ENCODE measurements around the gene TENM4.

TENM4 gene

DNA sequence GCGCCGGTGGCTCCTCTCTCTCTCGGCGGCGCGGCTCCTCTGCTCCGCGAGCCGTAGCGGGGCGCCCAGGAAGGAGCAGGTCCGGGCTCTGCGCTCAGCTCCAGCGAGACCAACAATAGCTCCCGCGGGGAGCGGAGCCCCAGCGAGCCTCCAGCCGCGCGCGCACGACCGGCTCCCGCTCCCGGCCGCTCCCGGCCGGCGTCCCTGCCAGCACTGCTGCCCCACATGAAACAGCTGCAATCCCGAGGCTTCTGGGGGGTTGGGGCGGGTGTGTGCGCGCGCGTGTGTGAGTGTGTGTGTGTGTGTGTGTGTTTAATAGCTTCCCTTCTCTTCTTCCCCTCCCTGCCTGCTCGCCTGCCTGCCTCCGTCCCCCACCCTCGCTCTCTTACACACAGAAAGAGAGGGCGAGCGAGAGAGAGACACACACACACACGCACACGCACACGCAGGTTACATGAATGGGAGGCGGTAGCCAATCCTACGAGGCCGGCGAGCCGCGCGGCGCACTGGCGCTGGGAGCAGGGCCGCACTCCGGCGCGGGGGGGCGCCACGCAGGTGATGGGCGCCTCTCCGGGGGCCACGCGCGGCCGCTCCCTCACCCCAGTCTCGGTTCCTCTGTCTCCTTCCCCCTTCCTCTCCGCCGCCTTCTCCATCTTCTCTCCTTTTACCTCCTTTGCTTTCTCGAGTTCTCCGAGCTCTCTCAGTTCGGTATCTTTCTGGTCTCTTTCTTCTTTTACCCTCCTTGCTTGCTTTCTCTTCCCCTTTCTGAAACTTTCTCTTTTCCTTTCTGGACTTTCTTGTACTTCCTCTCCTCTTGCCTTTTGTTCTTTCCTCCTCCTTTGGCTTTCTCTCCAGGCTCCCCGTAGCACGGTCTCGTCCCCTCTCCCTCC lies at the start of gene TENM4:
Gene TENM4, minus strand, starts transcription at position 460 of the 890 bp plus-strand sequence. CDS start 371,086 bp downstream, outside the sequence.
- DNase-seq (ENCODE audit: low read depth): no peak

DNA sequence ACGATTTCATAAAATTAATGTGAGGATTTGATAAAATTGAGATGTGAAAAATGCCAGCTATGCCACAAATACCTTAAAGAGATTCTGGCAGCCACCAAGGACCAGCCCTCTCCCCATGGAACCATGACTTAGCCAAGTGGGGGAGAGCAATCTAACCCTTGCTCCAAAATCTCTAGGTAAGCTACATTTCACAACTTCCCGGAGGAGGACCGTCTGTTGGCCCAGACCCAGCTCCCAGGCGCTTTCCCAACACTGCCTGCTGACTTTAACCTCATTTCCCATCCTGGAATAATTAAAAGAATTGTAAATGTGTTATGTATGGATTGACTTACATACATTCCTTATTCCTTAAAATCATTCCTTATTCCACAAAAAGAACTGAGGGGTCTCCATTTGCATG lies 47.5 kb upstream of the TENM4 start:
- DNase-seq (ENCODE audit: low read depth): no peak

DNA sequence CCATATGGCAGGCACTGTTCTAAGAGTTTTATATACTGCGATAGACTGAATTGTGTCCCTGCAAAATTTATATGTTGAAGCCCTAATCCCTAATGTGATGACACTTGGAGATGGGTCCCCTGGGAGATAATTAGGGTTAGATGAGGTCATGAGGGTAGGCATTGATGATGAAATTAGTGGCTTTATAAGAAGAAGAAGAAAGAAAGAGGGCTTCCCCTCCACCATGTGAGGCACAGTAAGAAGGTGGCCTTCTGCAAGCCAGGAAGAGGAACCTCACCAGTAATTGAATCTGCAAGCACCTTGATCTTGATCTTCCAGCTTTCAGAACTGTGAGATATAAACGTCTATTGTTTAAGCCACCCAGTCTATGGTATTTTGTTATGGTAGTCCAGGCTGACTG lies 46.6 kb upstream of the TENM4 start:
- DNase-seq (ENCODE audit: low read depth): no peak

DNA sequence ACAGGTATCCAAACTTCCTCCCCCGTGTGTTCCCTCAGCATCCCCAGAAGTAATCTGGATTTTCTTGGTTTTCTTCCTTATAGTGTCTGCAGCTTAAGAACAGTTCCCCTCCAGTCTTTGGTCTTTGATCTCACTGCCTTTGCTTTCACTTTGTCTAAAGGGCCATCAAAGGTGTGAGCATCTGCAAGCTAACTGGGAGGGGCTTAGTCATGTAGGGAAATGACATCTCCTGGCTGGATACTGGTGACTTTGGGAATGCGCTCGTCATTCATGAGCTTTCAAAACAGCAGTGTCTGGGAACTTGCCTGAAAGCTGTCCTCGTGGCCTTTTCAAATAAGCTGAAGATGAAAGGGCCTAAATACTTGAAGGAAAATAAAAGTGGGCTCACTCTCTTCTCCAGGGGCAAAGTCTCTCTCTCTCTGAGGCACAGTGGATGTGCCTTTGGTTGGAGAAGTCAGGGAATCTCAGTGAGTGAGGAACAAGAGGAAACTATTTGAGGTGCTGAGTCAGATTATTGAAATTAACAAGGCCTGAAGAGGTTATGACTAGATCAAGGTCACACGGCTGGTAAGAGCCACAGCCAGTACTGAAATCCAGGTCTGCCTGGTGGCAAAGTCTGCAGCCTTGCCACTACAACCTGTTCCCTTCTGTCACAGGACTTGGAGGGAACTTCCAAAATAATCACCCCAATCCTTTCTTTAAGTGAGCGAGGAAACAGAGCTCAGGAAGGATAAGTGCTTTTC lies 45.6 kb upstream of the TENM4 start:
- DNase-seq (ENCODE audit: low read depth): no peak

DNA sequence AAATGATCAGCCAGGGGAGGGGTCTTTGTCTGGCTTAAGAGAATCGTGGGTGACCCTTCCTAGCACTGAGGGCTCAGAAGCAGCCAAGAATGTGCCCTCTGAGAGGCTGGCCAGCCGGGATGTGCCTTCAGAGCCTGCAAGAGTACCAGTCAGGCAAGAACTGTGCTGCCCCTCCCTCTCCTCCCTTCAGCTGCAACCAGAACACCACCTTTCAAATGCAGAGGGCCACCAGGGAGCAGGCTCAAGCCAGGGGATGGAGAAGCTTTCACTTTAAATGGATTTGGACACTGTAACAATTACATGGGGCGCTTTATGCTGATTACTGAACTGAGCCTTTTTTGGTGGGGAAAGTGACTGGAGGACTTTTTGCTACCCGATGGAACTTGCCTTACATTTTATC lies 44.9 kb upstream of the TENM4 start:
- DNase-seq (ENCODE audit: low read depth): no peak

DNA sequence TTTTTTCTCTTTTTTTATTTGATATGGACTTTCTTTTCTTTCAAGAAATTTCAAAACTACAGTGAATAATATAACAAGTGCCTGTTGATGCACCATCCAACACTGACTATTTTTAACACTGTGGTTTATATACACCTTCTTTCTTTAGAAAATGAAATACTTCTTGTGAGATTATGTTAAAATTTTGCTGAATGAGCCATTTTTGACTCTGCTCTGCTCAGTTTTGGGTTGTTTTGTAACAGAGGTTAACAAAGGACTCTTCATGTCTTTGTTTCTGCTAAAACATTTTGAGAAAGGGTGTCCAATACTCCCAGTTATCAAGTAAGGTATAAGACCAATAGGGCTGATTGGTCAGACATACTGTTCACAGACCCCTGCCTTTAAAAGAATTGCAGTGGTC lies 44.0 kb upstream of the TENM4 start:
- no peak for DNase-seq (ENCODE audit: low read depth)

DNA sequence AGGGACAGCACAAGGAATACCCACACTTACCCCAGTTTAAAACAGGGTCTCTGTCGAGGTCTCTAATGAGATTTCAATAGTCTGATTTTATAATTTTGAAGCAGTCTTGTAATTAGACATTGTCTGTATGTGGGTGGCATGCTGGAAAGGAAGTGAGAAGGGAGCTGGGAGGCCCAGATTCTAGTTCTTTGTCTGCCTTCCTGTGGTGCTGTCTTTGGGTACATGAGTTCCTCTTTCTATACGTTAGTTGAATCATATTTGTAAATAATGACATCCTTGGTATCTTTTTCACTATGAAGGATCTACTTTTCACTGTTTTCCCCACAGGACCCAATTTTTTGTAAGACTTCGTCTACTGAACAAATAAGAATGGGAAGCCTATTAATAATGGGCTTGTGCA lies 42.0 kb upstream of the TENM4 start:
- DNase-seq (ENCODE audit: low read depth): no peak

DNA sequence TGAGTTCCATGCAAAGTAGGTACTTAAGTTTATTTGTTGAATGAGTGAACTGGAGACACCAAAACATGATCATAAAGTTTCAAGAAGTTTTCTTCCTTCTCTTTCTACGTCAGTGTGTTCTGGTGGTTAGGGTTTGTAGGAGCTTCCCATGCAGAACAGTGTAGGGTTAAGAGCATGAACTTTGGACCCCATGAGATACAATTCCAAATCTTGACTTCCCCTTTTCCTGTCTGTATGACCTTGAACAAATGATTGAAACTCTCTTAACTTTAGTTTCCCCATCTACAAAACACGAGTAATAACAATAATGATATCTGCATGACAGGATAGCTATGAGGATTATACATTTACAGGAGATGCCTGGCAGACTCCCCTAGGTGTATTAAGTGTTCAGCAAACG lies 41.0 kb upstream of the TENM4 start:
- no peak for DNase-seq (ENCODE audit: low read depth)

DNA sequence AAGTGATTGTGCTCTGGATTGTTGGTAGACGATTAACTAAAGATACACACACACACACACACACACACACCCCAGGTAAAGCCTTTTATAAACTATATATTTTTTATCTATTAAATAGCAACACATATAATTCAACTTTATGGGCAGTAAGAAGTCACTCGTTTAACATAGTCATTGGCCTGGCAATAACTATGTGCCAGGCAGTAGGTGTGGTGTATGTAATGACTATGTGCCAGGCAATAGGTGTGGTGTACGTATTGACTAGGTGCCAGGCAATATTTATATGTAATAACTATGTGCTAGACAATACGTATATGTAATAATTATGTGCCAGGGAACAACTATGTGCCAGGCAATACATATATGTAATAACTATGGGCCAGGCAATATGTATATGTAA lies 40.0 kb upstream of the TENM4 start:
- DNase-seq (ENCODE audit: low read depth): no peak

DNA sequence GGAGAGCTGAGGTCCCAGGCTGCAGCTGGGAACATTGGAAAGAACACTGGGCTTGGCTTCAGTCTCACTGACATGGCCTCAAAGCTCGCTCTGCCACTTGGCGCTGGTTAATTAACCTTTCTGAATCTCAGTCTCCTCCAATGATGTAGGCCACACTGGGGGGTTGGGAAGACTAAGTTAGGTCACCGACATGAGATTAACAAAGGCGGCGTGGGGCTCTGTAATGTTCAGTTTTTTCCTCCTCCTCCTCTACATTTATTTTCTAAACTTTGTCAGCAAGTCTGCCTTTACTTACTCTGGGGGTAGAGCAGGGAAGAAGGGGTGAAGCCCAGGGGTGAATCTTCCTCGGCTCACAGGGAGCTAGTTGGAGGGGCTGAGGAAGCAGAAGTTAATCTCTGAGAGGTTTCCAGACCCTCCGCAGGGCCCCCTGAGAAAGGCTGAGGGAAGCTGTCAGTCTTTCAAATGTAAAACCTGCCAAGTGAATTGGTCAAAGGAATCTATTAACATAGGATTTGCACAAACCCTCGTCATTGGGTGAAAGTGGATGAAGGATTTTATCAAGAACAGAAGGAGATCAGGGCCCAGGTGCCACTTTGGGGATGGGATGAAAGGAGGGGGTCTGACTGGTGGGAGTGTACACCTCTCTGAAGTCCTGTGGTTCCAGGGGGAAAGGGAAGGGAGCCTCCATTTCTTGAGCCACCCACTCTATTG lies 32.1 kb upstream of the TENM4 start:
- no peak for DNase-seq (ENCODE audit: low read depth)

DNA sequence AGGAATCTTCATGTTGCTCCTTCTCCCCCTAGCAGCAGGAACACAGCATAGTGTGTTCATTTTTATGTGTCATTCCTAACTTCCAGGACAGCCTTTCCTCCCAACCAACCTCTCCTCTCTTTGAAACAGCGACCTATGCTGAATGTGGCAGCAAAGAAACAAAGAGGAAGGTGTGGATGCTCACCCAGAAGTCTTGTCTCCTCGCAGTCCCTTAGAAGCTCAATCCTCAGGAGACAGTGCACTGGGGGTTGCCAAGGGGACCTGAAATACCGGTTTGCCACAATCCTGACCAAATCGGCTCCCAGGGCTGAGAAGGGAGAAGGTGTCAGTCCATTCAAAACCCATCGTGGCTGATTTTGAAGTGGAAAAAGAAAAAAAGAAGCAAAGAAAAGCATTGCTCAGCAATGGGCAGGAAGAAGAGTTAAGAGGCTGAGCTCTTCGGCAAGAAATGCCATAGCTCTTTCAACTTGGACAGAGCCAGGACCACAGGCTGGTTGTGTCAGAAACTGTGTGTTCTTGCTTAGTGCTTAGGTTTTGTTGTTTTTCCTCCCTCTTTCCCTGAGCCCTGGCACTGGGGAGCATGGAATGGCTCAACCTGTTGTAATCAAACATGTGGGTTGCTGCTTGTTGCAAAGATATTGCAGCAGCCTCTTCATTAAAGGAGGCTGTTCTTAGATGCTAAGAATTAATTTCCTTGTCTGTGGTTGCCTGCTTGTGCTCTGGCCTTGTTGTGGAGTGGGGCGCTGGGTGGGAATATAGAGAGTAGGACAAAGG lies 30.4 kb upstream of the TENM4 start:
- no peak for DNase-seq (ENCODE audit: low read depth)

DNA sequence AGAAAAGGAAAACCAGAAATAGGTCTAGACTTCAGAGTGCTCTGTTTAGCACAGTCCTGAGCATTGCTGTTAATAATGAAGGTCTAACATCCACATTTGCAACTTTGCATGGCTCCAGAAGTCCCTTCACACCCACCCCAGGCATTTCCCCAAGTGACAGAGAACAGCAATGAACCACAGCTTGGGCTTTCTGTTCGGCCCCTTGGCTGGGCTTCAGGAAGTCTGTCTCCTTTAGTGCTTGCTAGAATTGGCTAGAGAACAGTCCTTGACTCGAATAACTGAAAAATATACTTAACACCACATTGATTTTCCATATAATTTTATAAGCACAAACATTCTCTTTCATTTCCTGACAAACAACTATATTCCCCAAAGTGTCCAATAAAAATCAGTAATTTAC lies 29.3 kb upstream of the TENM4 start:
- no peak for DNase-seq (ENCODE audit: low read depth)

DNA sequence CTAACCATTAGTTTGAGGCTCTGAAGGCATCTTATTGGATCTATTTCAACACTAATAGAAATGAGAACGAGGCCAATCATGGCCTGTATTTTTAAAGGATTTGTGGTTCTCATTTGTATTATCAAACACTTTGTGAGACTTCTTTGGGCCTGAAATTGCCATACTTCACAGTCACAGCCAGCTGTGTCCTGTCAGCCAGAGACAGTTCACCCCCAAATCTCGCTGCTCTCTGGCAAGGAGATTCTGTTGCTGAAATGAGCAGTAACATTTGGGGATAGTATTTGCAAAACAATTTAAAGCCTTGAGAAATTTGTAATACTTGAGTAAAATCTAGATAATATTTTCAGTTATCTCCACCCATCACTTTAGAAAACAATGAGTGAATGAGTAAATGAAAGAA lies 26.9 kb upstream of the TENM4 start:
- no peak for DNase-seq (ENCODE audit: low read depth)

DNA sequence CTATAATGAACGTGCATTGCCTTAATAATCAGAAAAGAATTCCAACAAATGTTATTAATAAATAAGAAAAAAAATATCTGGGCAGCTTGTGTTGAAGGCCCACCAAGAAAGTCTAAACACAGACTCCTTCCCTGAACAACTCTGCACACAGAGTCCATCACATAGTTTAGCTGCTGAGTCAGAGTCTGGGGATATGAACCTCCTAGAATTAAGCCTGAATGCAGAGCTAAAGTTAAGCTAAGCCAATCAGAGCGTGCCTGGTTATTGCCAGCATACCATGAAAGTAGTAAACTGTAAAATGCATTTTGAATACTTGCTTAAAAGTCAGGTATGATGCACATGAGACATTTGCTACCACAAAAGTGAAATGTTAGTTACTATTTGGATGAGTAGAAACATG lies 25.6 kb upstream of the TENM4 start:
- no peak for DNase-seq (ENCODE audit: low read depth)

DNA sequence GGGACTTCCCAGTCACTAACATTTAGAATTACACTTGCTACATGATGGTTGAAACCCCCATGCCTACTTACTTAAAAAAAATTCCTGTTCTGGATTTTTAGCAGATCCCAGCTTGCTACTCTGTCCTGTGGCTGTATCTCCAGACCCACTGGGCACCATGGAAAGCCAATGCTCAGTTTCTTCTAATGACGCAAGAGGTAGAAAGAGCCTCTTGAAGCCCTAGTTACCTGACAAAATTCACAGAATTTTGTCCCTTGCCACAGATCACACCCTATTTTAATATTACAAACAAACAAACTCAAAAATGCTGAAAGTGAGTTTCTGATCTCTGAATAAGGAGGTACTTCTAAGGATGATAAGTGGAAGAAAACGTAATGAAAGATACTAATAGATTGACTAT lies 24.3 kb upstream of the TENM4 start:
- DNase-seq (ENCODE audit: low read depth): no peak

DNA sequence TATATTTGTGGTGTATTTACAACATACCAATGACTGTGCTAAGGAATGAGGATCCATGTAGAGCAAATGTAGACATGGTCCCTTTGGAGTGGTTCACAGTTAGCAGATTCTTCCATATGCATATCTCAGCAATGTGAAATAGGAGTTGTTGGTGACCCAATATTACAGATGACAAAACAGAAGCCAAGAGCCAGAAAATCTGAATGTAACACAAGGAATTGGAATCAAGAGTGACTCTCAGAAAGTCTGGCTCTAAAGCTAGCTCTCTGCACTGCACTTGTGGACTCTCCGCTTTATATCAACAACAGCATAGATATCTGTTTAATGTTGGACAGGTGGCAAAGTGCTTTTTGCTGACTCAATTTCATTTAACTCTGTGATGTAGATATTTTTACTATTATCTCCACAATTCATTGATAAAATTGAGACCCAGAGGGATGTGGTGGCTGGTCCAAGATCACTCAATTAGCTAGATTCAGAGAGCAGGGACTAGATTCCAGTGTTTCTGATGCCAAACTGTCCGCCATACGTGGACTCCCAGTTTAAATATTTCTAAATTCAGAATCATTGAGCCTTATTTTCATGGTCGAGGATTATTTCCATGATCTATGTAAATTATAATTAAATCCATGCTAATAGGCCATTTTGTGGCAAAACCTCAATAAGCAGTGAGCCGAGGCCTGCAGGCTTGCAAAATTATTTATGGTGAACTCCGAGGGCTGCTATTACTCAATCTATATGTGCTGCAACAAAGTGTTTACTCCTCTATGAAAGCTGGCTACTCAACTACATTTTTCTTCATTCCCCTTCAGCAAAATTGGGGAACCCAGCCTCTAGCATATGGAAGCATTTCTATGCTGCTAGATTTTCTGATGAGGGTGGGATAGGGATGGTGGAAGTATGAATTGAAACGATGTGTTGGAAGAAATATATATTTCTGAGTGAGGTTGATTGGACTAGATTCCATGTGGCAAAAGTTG lies 21.1 kb upstream of the TENM4 start:
- DNase-seq (ENCODE audit: low read depth): no peak

DNA sequence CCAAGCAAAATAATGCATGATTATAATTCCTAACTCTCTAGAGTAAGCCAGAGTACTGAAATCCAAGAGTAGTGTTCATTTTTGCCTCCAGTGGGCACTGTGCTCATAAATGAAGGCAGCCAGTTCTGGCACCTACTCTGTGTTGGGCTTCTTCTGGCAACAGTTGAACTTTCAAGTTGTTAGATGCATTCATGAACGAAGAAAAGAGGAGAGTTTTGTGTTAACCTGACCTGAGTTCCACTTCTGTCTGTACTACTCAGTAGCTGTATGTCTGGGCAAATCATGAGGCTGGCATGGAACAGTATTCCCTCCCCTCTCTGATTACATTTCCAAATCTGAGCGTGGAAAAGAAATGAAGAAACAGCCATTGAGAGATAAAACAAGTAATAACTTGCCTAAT lies 20.3 kb upstream of the TENM4 start:
- no peak for DNase-seq (ENCODE audit: low read depth)

DNA sequence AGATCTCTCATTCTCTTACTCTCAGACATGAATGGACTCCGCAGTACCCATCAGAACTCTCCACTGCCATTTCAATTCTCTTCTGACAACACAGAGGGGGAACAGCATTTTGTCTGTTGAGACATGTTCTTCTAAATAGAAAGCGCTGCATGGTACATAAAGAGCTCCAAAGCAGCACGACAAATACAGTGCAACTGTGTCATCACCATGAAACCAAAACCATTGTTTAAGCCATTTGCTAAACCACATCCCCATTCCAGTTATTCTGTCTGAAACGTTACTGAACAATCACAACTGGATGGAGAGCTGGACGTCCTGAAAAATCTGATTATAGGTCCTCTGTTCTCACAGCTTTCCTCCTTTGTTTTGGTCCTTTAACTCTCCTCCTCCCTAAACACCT lies 17.9 kb upstream of the TENM4 start:
- no peak for DNase-seq (ENCODE audit: low read depth)

DNA sequence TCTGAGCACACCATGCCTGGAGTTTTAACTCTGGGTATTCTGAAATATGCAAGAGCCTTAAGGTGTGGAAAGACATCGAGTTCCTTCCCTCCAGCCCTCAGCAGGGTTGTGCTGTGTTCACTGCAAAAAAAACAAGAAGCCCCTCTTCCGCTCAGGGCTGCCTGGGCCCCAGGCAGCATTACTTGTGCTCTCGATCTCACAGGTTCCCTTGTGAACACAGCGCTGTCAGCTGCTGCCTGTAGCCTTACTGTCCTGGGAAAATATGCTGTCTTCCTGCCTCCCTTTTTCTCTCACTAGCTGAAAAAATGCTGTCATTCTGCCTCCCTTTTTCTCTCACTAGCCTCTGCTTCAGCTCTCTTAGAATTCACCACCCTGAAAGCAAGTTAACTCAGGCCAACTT lies 15.7 kb upstream of the TENM4 start:
- DNase-seq (ENCODE audit: low read depth): no peak

DNA sequence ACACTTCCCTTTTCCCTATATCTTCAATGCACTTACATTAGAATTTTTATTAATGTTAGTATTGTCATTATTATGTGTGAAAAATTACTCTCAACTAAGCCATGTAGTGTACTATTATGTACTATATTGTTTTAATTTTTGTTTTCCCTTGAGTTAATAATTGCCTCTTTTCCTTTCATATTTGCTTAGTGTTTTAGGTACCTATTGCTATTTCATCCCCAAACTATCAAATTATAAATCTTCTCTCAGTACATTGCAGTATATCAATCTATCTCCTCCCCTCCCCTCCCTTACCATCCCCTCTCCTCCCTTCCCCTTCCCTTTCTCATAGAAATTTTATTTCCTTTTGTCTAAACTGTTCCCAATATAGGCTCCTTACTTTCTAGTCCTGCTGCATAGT lies 12.8 kb upstream of the TENM4 start:
- no peak for DNase-seq (ENCODE audit: low read depth)

DNA sequence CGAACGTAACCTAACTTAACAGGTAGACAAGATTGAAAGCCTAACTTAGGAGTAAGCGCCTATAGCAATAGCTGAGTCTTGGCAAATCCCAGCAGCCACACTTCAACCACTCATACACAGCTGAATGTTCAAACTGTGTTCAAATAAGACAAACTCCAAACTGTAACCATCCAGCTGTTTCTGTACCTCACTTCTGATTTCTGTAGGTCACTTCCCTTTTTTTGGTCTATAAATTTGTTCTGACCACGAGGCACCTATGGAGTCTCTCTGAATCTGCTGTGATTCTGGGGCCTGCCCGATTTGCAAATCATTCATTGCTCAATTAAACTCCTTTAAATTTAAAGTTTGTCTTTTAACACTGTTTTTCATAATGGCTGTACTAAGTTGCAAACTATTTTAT lies 8.2 kb upstream of the TENM4 start:
- no peak for DNase-seq (ENCODE audit: low read depth)
